CD4-positive, alpha-beta T cell treated with Interferon gamma for 1 hour (primary cell): ENCODE results near the gene SFMBT1.

ENCODE experiments used
- DNase-seq: peaks from one replicate; pipeline ENCODE4 v3.0.0-alpha.2; 2020

The SFMBT1 gene

GRCh38 chr3:52879581-52879980 is 166.3 kb downstream of the SFMBT1 start:
- DNase-seq = no peak

- DNase-seq = no peak
Measured at GRCh38 chr3:52879090-52879489, 166.8 kb downstream of the SFMBT1 start.

- DNase-seq = no peak
Measured at GRCh38 chr3:52877085-52877484, 168.8 kb downstream of the SFMBT1 start.

GRCh38 chr3:52874864-52875587 is 170.8 kb downstream of the SFMBT1 start:
- no peak for DNase-seq

GRCh38 chr3:52874160-52874701 is 171.6 kb downstream of the SFMBT1 start:
- no peak for DNase-seq

- no peak for DNase-seq
Measured at GRCh38 chr3:52873433-52874159, 172.3 kb downstream of the SFMBT1 start.

- DNase-seq = no peak
Measured at GRCh38 chr3:52872245-52872644, 173.6 kb downstream of the SFMBT1 start.

- DNase-seq = no peak
Measured at GRCh38 chr3:52871761-52872160, 174.1 kb downstream of the SFMBT1 start.

GRCh38 chr3:52870471-52870870 is 175.4 kb downstream of the SFMBT1 start:
- no peak for DNase-seq

GRCh38 chr3:52866427-52866826 is 179.4 kb downstream of the SFMBT1 start:
- DNase-seq = no peak

- no peak for DNase-seq
Measured at GRCh38 chr3:52865994-52866393, 179.9 kb downstream of the SFMBT1 start.

- no peak for DNase-seq
Measured at GRCh38 chr3:52860424-52860768, 185.5 kb downstream of the SFMBT1 start.

GRCh38 chr3:52859686-52860423 is 186.0 kb downstream of the SFMBT1 start:
- DNase-seq = no peak

- no peak for DNase-seq
Measured at GRCh38 chr3:52857864-52858263, 188.0 kb downstream of the SFMBT1 start.

- DNase-seq = no peak
Measured at GRCh38 chr3:52857133-52857532, 188.7 kb downstream of the SFMBT1 start.

GRCh38 chr3:52856666-52857065 is 189.2 kb downstream of the SFMBT1 start:
- DNase-seq = no peak

GRCh38 chr3:52854013-52854412 is 191.9 kb downstream of the SFMBT1 start:
- no peak for DNase-seq
